Natural killer cell (primary cell): ENCODE measurements around the gene AGBL4. TPM values are rescaled to one million over a fixed set of nuclear protein-coding genes. Genes with fewer than 3 reads are reported as not detected.
"Not testable (repeated sequence)": the region's sequence is repeated elsewhere in the genome, so short reads cannot be mapped to it uniquely, and the experiment has no call there.

Experiments
- ATAC-seq, 3 donors: fragments of 150-1000 bp in 2 of 3; fragments of 200-7000 bp in 1 of 3; cut with Tn5 transposase; 1 replicate in 1 of 3; 2 replicates in 2 of 3; pipeline ENCODE4 v1.10.0; 2021; ENCODE audit warnings: mild to moderate bottlenecking in 2 of 3, moderate library complexity in 2 of 3
- DNase-seq, 2 donors: peaks; one replicate each; pipeline versions ENCODE4 v3.0.0 to v3.0.0-alpha.2; 2013 to 2021; ENCODE audit warnings: mixed read lengths in 1 of 2
- H3K27ac ChIP-seq: one replicate; pipeline ENCODE4 v1.5.1; 2013; ENCODE audit warnings: mild to moderate bottlenecking, low read length
- H3K27me3 ChIP-seq: one replicate; pipeline ENCODE4 v1.6.1; 2013; ENCODE audit warnings: low read length; ENCODE audit not compliant: control insufficient read depth, insufficient read depth
- H3K36me3 ChIP-seq: one replicate; pipeline ENCODE4 v1.6.1; 2013; ENCODE audit warnings: low read length; ENCODE audit not compliant: control insufficient read depth, insufficient read depth
- H3K4me1 ChIP-seq: one replicate; pipeline ENCODE4 v1.6.1; 2013; ENCODE audit warnings: low read length; ENCODE audit not compliant: control insufficient read depth, insufficient read depth
- H3K4me3 ChIP-seq: one replicate; pipeline ENCODE4 v1.5.1; 2013; ENCODE audit warnings: low read length
- H3K9me3 ChIP-seq: one replicate; pipeline ENCODE4 v1.6.1; 2013; ENCODE audit warnings: low read length; ENCODE audit not compliant: control insufficient read depth, insufficient read depth
- H3K27ac Mint-ChIP-seq, 2 donors: one replicate each; pipeline ENCODE4 v1.8.0; 2022; ENCODE audit warnings: mild to moderate bottlenecking in 2 of 2, mixed read lengths in 2 of 2, moderate library complexity in 1 of 2
- H3K27me3 Mint-ChIP-seq, 2 donors: one replicate each; pipeline ENCODE4 v1.8.0; 2022; ENCODE audit warnings: low read depth in 2 of 2, mixed read lengths in 2 of 2
- H3K36me3 Mint-ChIP-seq: one replicate; pipeline ENCODE4 v1.8.0; 2022; ENCODE audit warnings: mixed read lengths
- H3K4me1 Mint-ChIP-seq, 2 donors: one replicate each; pipeline ENCODE4 v1.8.0; 2022; ENCODE audit warnings: mixed read lengths in 2 of 2
- H3K4me3 Mint-ChIP-seq: one replicate; pipeline ENCODE4 v1.8.0; 2022; ENCODE audit warnings: mild to moderate bottlenecking, moderate library complexity, mixed read lengths
- H3K9me3 Mint-ChIP-seq, 2 donors: one replicate each; pipeline ENCODE4 v1.8.0; 2022; ENCODE audit warnings: mixed read lengths in 2 of 2
- CTCF ChIP-seq: fragments of 200-600 bp; IDR thresholded peaks from one replicate; pipeline ENCODE4 v1.8.0; 2022; ENCODE audit warnings: antibody characterized with exemption
- WGBS: methylation state at CpG from one replicate; pipeline ENCODE4 v1.1.7; 2013; ENCODE audit warnings: missing lambda C conversion rate; ENCODE audit not compliant: insufficient coverage; 5-methylcytosine and 5-hydroxymethylcytosine counted together
- intact Hi-C: fragments of 100-400 bp; cut with micrococcal nuclease; formaldehyde crosslinking; loops from one replicate; pipeline ENCODE4 v1.14.2; 2022
- total RNA-seq, 4 donors: library from RNA; stranded (reverse); fragments of 120-200 nt in 1 of 4; gene quantifications; one replicate each; pipeline versions ENCODE4 v1.2.3 to v1.2.4, GENCODE V29; 2013 to 2022

Gene AGBL4
- total RNA-seq, 3 donors from 2014 or later (not counting 1 experiment from before 2014, with no cell fraction given), result not detected

DNA sequence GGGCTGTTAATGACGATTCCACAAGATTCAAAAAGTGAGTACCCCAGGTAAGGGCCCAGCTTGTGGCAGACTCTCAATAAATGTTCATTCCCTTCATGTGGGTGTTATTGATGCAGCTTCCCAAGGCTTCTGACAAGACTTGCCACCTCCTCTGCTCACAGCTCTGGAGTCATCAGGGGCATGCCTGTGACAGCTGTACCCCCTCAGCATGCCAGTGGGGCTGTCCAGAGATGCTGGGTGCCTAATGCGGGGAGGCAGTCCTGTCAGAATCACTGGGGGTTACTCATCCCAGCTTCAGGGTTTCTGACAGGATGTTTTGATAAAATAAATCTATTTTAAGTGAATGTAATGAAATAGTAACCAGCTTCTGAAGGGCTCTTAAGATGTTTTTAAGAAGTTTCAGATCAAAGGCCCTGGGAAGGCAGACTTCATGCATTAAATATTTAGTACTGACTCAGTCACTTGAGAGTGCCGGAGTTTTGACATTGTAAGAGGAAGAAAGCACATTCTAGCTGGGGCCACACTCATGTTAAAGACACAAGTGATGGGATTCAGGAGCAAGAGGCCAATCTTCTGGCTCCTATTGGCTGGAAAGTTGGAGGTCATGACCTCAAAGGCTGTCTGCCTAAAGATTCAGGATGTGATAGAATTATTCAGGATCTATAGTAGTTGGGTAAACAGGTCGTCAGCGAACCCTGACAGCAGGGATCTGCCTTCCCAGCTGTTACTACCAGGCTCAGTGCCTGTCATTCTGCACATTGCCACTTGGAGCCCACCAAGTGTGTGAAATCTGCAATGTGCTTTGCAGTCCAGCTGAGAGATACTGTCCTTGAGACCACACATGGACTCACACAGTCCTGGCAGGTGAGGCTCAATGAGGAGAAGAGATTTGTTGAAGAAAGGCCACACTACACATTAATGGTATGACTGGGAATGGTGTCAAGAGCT, 1007.5 kb downstream of the AGBL4 start:
- WGBS, result 79% methylated on average over 5 of the region's 5 CpGs

GRCh38 chr1:49013079-49013478, 1010.7 kb downstream of the AGBL4 start:
- Histone ChIP-seq H3K9me3 (no peaks in the 10 kb centered on the region), H3K27me3 (no peaks in the 10 kb centered on the region), H3K36me3 (no peaks in the 10 kb centered on the region), H3K4me3 (no peak overlapping the region), H3K27ac (no peak overlapping the region), H3K4me1 (no peaks in the 10 kb centered on the region)
- Mint-ChIP-seq H3K4me3 (no peak overlapping the region), H3K36me3 (no peaks in the 10 kb centered on the region), H3K9me3 (peaks cover 0 to 2% of the 10 kb centered on the region in 2 donors), H3K27ac (no peak overlapping the region), H3K4me1 (no peaks in the 10 kb centered on the region), H3K27me3 (no peaks in the 10 kb centered on the region)
- intact Hi-C loops, result no loop called here
- TF ChIP-seq CTCF, result no peak
- DNase-seq (no peak), ATAC-seq (no peak)

More for the DNA sequence above, 1007.5 kb downstream of the AGBL4 start:
- H3K9me3 Mint-ChIP-seq, result peaks cover 0 to 2% of the 10 kb centered on the region in 2 donors
- H3K4me3 ChIP-seq, result no peak overlapping the region
- H3K27me3 Mint-ChIP-seq, result no peaks in the 10 kb centered on the region
- no peaks in the 10 kb centered on the region for H3K27me3 ChIP-seq
- no peaks in the 10 kb centered on the region for H3K4me1 ChIP-seq
- intact Hi-C loops, result no loop called here
- no peaks in the 10 kb centered on the region for H3K9me3 ChIP-seq
- H3K36me3 Mint-ChIP-seq, result no peaks in the 10 kb centered on the region
- ATAC-seq (no peak), DNase-seq (no peak)
- H3K4me1 Mint-ChIP-seq, result no peaks in the 10 kb centered on the region
- TF ChIP-seq CTCF, result no peak
- H3K36me3 ChIP-seq, result no peaks in the 10 kb centered on the region
- no peak overlapping the region for H3K27ac Mint-ChIP-seq
- no peak overlapping the region for H3K4me3 Mint-ChIP-seq
- no peak overlapping the region for H3K27ac ChIP-seq

DNA sequence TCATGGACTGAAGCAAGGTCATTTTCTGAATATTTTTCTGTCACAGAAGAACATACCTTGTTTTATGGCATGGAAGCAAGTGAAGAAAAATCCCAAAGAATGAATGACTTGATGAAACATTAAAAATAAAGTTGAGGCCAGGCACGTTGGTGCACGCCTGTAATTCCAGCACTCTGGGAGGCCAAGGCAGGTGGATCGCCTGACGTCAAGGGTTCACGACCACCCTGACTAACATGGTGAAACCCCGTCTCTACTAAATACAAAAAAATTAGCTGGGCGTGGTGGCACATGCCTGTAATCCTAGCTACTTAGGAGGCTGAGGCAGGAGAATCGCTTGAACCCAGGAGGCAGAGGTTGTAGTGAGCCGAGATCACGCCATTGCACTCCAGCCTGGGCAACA, 1020.8 kb downstream of the AGBL4 start:
- H3K27ac Mint-ChIP-seq, H3K4me1 ChIP-seq, H3K4me3 ChIP-seq, ATAC-seq, H3K4me3 Mint-ChIP-seq, H3K27ac ChIP-seq, H3K4me1 Mint-ChIP-seq, H3K36me3 ChIP-seq, DNase-seq, H3K9me3 Mint-ChIP-seq, intact Hi-C loops, H3K27me3 Mint-ChIP-seq, H3K27me3 ChIP-seq, H3K36me3 Mint-ChIP-seq, H3K9me3 ChIP-seq: not testable (repeated sequence)
- WGBS, result 97% methylated on average over 5 of the region's 10 CpGs

DNA sequence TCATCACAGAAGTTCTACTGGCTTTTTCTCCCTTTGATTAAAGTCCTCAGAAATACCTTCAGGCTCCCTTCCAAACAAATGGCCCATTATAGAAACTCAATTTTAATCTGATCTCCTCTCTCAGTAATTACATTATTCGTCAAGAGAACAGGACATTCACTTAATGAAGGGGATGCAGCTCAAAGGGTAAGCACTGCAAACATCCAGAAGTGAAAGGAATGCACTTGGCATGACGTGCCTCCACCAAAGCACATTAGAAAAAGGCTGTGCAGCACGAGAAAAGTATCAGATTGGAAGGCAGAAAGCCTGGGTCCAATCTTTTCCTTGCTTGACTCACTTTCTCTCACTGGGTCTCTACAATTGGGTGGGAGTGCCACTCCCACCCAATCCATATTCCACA, 1024.4 kb downstream of the AGBL4 start:
- WGBS, result 73% methylated on average over 3 of the region's 3 CpGs
- intact Hi-C loops, result no loop called here
- no peak for ATAC-seq

More for the DNA sequence above, 1024.4 kb downstream of the AGBL4 start:
- DNase-seq, result no peak
- Mint-ChIP-seq H3K4me1 (no peaks in the 10 kb centered on the region), H3K9me3 (no peaks in the 10 kb centered on the region), H3K36me3 (no peaks in the 10 kb centered on the region), H3K27me3 (no peaks in the 10 kb centered on the region), H3K4me3 (no peak overlapping the region), H3K27ac (no peak overlapping the region)
- no peak overlapping the region for H3K4me3 ChIP-seq
- no peaks in the 10 kb centered on the region for H3K27me3 ChIP-seq
- H3K36me3 ChIP-seq, result no peaks in the 10 kb centered on the region
- TF ChIP-seq CTCF, result no peak
- no peaks in the 10 kb centered on the region for H3K4me1 ChIP-seq
- H3K27ac ChIP-seq, result no peak overlapping the region
- no peaks in the 10 kb centered on the region for H3K9me3 ChIP-seq
